ENCODE measurements around the gene CCSER2.

CCSER2 gene

GRCh38 chr10:84391326-84391725, 62.9 kb downstream of the CCSER2 start:
- peak; percentile 18 for DNase-seq (ENCODE audit: low read depth)
- TF ChIP-seq CTCF (IDR thresholded peaks at IDR 0.05; ENCODE audit: low read length, missing control alignments), result no peak
- no peak overlapping the region for H3K4me3 ChIP-seq (replicated peaks; ENCODE audit: low read depth, low read length)

- TF ChIP-seq CTCF (IDR thresholded peaks at IDR 0.05; ENCODE audit: low read length, missing control alignments), result no peak
- no peak overlapping the region for H3K4me3 ChIP-seq (replicated peaks; ENCODE audit: low read depth, low read length)
- DNase-seq (ENCODE audit: low read depth), result no peak
Measured at GRCh38 chr10:84392181-84392580, 63.8 kb downstream of the CCSER2 start.

- TF ChIP-seq CTCF (IDR thresholded peaks at IDR 0.05; ENCODE audit: low read length, missing control alignments), result no peak
- peak; percentile 18 for DNase-seq (ENCODE audit: low read depth)
- H3K4me3 ChIP-seq (replicated peaks; ENCODE audit: low read depth, low read length), result no peak overlapping the region
Measured at GRCh38 chr10:84395581-84395980, 67.2 kb downstream of the CCSER2 start.

- no peak for DNase-seq (ENCODE audit: low read depth)
- no peak for TF ChIP-seq CTCF (IDR thresholded peaks at IDR 0.05; ENCODE audit: low read length, missing control alignments)
- H3K4me3 ChIP-seq (replicated peaks; ENCODE audit: low read depth, low read length), result no peak overlapping the region
Measured at GRCh38 chr10:84397735-84398144, 69.4 kb downstream of the CCSER2 start.

- no peak for TF ChIP-seq CTCF (IDR thresholded peaks at IDR 0.05; ENCODE audit: low read length, missing control alignments)
- DNase-seq (ENCODE audit: low read depth), result no peak
- H3K4me3 ChIP-seq (replicated peaks; ENCODE audit: low read depth, low read length), result no peak overlapping the region
Measured at GRCh38 chr10:84398696-84399095, 70.3 kb downstream of the CCSER2 start.

- H3K4me3 ChIP-seq (replicated peaks; ENCODE audit: low read depth, low read length), result no peak overlapping the region
- TF ChIP-seq CTCF (IDR thresholded peaks at IDR 0.05; ENCODE audit: low read length, missing control alignments), result no peak
- DNase-seq (ENCODE audit: low read depth), result no peak
Measured at GRCh38 chr10:84401854-84402611, 73.6 kb downstream of the CCSER2 start.

GRCh38 chr10:84404783-84405182, 76.4 kb downstream of the CCSER2 start:
- H3K4me3 ChIP-seq (replicated peaks; ENCODE audit: low read depth, low read length), result no peak overlapping the region
- DNase-seq (ENCODE audit: low read depth), result no peak
- no peak for TF ChIP-seq CTCF (IDR thresholded peaks at IDR 0.05; ENCODE audit: low read length, missing control alignments)
